Testis (tissue), 2 donors: Measurements from ENCODE around the gene LHFPL3.

ENCODE experiments used
- CTCF ChIP-seq, 3 experiments: fragments of 450-650 bp in 2 of 3; fragments of 200-600 bp in 1 of 3; sonication (generic) in 1 of 3; IDR thresholded peaks; one replicate each; pipeline ENCODE4 v1.5.1; 2016 to 2019; ENCODE audit warnings: antibody characterized with exemption in 3 of 3, mild to moderate bottlenecking in 2 of 3, moderate library complexity in 1 of 3
- POLR2A ChIP-seq: fragments of 450-650 bp; IDR thresholded peaks from one replicate; pipeline ENCODE4 v1.6.1; 2017; ENCODE audit warnings: antibody characterized with exemption, mild to moderate bottlenecking, moderate library complexity

GRCh38 chr7:104395162-104395561 lies 66.8 kb downstream of the LHFPL3 start:
- TF ChIP-seq CTCF (IDR thresholded peaks at IDR 0.05) (no peak), POLR2A (no peak)
